Measurements from ENCODE around the gene TCAP.

- TF ChIP-seq GATA2 (IDR thresholded peaks at IDR 0.05; ENCODE audit: low read depth, low read length) (no peak), GATA3 (IDR thresholded peaks at IDR 0.05; ENCODE audit: low read depth, low read length) (no peak)
These were observed 36.3 kb upstream of the TCAP start for GRCh38 chr17:39628655-39629493.
